GM20000 (cell line): ENCODE data around the gene CYP11A1.

Experiments
- DNase-seq: peaks from one replicate; pipeline ENCODE4 v3.0.0; 2012; ENCODE audit warnings: low spot score
- CTCF ChIP-seq: IDR thresholded peaks from 2 replicates; pipeline ENCODE4 v1.5.1; 2012; ENCODE audit warnings: mild to moderate bottlenecking, control low read depth; ENCODE audit errors: extremely low read depth, missing control alignments

Gene CYP11A1

GRCh38 chr15:74335396-74335795 lies 32.0 kb downstream of the CYP11A1 start:
- DNase-seq, result no peak
- TF ChIP-seq CTCF, result no peak

GRCh38 chr15:74334127-74334526 lies 33.3 kb downstream of the CYP11A1 start:
- no peak for TF ChIP-seq CTCF
- DNase-seq, result no peak

GRCh38 chr15:74333662-74334061 lies 33.8 kb downstream of the CYP11A1 start:
- TF ChIP-seq CTCF, result no peak
- DNase-seq, result no peak

- TF ChIP-seq CTCF, result no peak
- no peak for DNase-seq
Measured at GRCh38 chr15:74333093-74333492, 34.4 kb downstream of the CYP11A1 start.

- no peak for TF ChIP-seq CTCF
- no peak for DNase-seq
Measured at GRCh38 chr15:74332611-74333010, 34.8 kb downstream of the CYP11A1 start.

- TF ChIP-seq CTCF, result no peak
Measured at GRCh38 chr15:74332011-74332410, 35.4 kb downstream of the CYP11A1 start.

GRCh38 chr15:74330861-74331408 lies 36.5 kb downstream of the CYP11A1 start:
- no peak for TF ChIP-seq CTCF
- no peak for DNase-seq

More at GRCh38 chr15:74332011-74332410, 35.4 kb downstream of the CYP11A1 start:
- no peak for DNase-seq
